GM04504 (cell line): ENCODE results near the gene FNTB.

Experiments
- DNase-seq: peaks from one replicate; pipeline ENCODE4 v3.0.0-alpha.2; 2012; ENCODE audit warnings: low read depth

The FNTB gene

DNA sequence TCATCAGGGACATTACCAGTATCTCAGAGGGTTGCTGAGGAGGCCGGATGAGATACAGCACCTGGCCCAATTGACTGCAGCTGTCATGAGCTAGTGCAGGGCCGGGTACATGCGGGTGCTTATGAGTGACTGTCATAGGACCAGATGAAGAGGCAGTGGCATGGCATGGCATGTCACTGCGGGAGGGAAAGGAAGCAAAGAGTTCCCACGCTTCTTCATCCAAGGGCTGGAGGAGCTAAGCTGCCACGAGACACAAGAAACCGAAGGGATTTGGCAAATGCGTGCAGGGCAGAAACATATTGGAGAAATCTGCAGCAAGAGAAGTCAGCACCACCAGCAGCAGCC, 33.4 kb upstream of the FNTB start:
- no peak for DNase-seq

DNA sequence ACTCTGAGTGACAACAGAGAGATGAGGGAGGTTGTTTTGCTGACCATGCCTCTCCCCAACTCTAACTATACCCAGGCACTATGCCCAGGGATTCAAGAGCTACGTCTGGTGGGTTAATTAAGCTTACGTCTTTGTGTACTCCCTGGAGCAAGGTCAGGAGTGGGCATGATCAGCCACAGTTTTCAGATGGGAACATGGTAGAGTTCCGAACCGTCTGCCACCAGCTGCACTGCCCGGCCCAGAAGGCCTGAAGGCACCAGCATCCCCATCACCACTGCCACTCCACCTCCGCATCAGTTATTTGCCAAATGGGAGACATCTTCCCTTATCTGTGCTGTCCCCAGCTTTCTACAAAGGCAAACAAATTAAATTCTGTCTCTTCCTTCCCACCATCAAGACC, 33.0 kb upstream of the FNTB start:
- DNase-seq: no peak

DNA sequence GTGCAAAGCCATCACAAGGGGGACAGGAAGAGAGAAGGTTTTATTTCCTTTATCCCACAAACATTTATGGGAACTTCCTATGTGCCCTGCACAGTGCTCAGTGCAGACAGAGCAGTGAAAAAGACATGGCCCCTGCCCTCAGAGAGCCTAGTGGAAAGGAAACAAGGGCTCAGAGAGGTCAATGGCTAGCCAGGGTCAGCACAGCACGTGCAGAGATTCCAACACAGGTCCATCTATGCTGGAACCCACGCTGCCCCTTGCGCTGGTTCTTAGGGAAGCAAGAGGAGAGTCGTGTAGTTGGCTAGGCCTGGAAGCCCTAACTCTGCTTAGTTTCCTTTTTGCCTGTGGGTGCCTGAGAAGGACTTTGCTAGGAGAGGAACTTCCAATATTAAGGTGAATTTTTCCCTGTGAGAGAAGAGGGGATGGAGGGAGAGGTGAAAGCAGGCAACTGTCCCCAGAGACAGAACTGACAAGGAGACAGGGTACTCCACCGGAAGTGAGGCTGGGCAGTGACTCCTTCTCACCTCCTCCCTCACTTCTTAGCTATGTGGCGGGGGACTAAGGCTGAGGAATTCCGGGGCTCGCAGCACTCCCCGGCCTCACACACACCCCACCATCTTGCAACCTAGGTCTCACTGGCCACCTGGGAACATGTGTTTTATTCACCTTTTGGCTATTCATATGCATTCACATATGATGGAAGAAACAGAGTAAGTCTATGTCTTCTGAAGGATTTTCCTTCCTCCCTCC, 32.0 kb upstream of the FNTB start:
- DNase-seq: no peak

DNA sequence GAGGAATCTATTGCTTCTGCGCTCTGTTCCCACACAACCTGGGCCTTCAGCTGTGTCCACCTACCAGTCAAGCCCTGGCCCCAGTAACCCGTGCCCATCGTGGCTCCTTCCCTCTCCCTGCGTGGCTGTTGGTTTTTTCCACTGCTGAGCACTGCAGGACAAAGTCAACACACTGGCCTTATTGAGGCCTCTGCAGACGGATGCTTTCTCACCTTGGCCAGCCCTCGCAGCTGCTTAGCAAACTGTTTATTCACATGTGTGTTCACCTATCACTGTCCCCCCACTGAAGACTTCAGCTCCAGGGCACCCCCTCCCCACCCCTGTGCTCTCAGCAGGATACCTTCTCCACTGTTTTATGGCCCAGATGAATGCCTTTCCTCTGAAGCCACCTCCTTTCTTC, 31.4 kb upstream of the FNTB start:
- DNase-seq: no peak

DNA sequence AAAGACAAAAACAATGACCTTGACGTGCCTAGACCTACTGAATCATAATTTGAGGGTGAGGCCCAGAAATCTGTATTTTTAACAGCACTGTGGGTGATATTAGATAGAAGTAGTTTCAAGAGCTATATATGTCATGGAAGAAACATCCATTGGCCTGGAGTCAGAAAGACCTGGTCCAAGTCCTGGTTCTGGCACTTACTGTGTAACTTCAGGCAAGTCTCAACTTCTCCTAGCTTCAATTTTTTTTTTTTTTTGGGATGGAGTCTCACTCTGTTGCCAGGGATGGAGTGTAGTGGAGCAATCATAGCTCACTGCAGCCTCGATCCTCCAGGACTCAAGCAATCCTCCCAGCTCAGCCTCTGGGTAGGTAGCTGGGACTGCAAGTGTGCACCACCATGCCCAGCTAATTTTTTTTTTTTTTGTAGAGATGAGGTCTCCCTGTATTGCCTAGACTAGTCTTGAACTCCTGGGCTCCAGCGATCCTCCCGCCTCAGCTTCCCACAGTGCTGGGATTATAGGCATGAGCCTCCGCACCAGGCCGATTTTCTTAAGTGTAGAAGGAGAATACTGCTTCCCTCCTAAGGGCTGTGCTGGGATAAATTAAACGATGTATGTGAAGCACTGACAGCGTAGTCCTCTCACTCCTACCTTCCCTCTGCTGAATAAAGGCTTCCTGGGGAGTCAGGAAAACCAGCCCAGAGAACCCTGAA, 29.8 kb upstream of the FNTB start:
- DNase-seq: no peak

DNA sequence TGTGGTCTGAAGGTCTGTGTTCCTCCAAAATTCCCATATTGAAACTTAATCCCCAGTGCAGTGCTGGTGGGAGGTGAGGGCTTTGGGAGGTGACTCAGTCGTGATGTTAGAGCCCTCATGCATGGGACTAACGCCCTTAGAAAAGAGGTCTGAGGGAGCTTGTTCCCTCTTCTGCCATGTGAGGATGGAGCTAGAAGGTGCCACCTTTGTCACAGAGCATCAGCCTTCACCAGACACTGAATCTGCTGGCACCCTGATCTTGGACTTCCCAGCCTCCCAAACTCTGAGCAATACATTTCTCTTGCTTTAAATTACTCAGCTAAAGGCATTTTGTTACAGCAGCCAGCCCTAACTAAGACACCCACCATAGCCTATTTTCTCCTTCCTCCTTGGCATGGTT, 28.5 kb upstream of the FNTB start:
- no peak for DNase-seq

DNA sequence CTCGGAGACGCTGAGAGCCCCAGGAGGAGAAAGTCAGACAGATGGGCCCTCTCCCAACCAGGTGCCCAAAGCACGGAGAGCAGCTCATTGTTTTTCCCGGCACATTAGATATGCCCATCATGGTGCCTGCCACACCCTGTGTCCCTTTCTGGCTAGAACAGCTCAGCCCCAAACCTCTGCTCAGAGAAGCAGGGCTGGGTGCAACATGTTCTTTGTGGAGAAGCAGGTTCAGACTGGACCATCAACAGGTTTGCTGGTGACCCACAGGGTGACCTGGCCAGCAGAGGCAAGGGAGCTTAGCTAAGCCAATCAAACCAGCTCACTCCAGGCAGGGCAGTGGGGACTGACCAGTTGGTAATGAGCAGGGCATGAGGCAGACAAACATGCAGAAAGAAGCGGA, 28.0 kb upstream of the FNTB start:
- DNase-seq: no peak

DNA sequence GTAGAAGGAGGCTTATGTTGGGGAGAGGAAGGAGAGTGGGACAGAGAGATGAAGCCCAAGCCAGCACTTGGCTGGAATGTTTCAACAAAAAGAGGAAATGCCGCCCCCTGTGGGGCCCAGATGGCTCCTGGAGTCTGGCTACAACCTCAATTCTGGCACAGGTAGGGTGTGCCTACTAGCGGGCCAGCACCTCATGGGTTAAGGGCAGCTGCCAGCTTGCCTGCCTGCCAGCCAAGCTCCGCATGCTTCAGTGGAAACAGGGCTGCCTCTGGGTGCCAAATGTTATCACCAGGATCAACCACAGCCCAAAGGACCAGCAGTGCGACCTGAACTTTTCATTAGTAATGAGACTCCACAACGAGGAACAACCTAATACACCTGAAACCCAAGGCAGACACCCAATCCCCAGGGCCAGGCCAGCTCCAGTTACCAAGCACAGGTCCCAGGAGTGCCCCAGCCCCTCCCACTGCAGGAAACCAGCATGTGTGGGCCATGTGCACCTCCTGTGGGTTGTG, 25.9 kb upstream of the FNTB start:
- DNase-seq: no peak

DNA sequence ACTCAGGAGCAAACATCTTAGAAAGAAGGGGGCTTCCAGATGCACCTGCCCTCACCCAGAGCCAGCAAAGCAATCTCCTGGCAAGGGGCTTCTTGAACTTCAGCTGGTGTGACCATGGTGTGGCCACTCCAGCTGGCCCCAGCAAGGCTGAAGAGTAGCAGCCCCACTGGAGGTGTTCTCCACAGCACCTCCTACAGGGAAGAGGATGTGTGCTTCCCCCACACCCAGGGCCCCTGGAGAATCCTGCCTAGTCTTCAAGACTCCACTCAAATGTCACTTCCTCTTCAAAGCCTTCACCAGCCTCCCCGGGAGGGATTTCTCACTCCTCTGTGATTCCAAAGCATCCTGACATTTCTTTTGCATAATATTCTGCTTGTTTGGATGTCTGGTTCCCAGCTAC, 23.1 kb upstream of the FNTB start:
- no peak for DNase-seq

DNA sequence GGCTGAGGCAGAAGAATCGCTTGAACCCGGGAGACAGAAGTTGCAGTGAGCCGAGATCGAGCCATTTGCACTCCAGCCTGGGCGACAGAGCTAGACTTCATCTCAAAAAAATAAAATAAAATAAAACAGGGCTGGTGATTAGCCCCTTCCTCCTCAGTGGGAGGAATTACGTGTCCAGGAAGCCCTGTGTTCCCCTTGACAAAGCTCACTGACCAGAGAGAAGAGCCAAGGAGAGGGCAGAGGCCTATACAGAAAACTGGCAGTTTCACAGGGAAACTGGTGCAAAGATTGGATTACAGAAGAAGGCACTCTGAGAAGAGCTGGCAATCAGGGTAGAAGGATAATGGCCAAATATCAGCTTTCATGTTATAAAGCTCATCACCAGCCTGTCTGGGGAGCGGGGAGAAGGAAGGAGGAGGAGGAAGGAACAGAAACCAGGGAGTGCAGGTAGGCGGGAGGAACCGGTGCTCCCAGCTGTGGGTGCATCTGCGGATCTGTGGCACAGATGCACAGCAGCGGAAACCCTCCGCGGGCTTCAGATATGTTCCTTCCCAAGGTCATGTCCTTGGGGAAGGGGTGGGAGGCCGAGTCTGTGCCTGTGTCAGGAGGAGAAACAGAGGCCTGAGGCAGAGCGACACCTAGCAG, 21.2 kb upstream of the FNTB start:
- DNase-seq: no peak

DNA sequence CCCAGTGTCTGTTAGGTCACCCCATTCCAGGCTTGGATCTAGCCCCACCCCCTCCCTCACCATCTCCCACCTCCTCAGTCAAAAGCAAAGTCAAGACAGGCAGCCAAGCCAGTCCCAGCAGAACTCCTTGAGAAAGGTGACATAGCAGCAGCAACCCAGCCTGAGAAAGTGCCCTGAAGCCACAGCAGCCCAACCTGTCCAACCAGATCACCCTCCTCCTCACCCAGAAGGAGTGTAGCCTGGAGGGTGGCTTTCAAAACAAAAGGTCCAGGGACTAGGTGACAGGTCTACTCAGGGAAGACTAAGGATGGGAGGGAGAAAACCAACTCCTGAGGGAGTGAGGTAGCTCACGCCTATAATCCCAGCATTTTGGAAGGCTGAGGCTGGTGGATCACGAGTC, 19.7 kb upstream of the FNTB start:
- DNase-seq: no peak

DNA sequence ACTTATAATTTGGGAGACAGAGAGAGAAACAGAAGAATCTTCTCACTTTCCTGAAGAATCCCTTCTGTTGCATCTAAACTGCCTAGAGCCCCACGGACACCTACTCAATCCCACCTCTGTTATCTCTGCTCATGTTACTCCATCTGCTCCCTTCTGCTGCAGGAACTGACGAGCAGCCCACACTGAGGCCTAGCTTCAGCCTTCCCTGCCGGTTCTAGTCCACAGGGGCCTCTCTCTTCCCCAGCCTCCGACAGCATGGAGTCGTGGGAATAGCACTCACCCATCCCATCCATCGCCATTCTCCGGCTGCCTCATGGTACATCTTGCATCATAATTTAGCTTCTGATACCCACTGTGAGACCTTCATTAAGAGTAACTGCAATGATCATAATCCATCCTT, 18.5 kb upstream of the FNTB start:
- no peak for DNase-seq

DNA sequence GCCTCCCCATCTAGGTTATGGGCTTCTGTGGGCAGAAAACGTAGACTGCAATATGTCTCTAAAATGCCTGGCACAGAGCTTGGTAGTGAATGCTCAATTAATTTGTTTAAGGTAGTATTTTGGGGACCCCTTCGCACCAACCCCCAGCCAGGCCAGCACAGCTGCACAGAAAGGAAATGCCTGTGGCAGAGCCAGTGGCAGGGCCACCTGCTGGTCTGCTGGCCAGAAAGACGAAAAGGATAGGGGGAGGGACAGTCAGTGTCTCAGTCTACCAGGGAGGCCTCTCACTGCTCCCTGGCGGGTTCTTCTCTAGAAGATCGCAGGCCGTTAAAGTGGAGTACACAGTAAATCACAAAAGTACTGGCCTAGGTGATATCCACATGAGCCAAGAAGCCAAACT, 18.0 kb upstream of the FNTB start:
- no peak for DNase-seq

DNA sequence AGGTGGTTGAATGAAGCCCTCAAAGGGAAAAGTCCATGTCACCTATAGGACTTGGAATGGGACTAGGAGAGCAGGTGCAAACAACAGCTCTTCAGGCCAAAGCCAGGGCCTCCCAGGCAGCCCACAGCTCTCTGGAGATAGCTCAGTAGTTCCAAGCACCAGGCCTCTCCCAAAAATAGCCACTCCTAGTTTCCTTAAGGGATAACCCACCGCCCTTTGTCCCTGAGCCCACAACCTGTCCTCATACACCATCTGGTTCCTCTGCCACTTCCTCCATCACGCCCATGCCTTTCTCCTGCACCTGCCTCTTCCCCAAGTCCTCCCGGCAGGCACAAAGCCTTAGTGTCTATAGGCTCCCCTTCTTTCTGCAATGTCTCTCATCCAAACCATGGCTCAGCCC, 16.7 kb upstream of the FNTB start:
- DNase-seq: no peak

DNA sequence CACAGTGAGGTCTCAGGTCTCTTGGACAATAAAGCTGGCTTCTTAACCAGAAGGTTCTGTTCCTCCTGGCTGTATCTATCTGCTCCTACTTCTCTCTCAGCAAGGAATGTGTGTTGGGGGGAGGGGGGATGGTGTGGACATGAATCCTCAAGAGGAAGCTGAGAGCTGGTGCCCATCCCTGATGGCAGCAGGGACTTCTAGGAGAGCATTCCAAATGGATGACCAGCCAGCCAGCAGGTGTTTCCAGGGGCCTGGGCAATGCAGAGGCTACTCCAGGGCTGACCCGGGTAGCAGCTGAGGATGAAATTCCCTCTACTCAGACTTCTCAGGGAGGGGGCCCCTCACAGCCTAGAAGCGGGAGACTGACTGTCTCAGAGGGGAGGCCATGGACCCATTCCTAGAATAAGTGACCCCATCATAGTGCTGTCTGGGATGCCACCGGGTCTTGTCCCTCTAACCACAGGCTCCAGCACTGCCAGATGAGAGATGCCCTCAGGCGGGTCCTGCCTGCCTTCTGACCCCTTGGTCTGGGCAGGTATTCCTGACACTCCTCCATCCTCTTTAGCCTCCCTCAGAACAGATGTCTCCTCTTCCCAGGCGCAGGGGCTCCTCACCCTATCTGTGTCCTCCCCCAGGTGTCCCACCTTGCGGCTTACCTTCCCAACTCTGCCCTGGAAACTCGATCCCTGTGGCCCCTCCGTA, 15.8 kb upstream of the FNTB start:
- no peak for DNase-seq

DNA sequence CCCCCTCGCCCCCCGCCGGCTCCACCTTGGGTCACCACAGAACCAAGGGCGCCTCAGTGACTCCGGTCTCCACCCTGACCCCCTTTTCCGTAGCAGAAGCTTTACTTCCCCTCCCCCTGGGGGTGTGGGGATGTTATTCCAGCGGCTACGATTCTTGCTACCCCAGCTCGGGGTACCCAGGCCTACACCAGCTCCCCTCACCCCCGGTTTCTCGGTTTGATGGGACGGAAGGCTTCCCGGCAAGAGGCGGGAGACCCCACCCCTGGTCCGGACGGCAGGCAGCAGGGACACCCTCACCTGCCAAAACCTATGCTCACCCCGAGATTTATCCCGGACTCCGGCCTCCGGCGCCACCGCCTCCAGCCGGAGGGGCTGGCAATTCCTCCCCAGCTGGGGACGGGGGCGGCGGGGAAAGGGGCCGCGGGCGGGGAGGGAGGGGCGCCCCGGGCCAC, 15.2 kb upstream of the FNTB start:
- no peak for DNase-seq

DNA sequence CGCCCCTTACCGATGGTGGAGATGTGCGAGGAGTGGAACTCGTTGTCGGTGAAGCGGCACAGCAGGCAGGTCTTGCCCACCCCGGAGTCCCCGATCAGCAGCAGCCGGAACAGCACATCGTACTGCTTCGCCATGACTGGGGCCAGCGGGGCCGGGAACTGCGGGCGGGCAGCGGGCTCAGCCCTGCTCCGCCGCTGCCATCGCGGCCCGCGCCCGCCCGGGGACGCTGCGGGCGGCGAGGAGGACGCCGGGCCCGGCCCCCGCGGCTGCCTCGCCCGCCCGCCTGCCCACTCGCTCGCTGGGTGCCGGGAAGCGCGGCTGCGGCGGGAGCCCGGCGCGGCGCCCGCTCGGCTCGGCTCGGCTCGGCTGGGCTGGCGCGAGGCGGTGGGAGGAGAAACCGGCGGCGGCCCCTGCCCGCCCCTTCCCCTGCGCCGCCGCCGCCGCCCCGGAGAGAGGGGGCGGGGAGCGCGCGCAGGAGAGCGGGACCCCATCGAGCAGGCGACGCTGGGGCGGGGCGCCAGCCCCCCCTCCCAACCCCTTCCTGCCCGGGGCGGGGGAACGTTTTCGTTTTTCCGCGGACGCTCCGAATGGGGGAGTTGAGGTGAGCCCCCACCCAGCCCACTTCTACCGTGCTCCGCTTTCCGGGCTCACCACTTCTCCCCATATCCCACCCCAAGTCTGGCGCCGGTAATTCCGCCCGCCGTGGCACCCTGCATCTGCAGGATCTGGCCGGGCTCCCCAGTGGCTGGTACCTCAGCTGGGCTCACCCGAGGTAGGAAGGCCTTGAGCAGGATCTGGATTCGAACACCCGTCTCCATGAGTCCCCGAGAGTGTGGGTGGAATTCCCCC, 14.5 kb upstream of the FNTB start, which contains the start of gene RAB15:
RAB15 (minus strand) TSS at position 394 of the 849 bp plus-strand sequence; CDS start at position 134, 260 bp downstream.
- DNase-seq: no peak

DNA sequence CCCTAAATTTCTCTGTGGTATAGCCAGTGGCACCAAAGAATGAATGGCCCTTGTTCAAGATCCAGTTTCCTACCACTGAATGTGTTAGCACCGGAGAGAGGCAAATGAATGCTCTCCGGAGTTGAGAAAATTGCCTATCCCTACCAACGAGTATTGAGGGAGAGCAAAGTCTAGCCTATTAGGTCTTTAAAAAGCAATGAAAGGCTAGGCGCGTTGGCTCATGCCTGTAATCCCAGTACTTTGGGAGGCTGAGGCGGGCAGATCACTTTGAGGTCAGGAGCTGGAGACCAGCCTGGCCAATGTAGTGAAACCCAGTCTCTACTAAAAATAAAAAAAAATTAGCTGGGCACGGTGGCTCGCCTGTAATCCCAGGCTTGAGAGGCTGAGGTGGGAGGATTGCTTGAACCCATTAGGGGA, 13.7 kb upstream of the FNTB start:
- no peak for DNase-seq

DNA sequence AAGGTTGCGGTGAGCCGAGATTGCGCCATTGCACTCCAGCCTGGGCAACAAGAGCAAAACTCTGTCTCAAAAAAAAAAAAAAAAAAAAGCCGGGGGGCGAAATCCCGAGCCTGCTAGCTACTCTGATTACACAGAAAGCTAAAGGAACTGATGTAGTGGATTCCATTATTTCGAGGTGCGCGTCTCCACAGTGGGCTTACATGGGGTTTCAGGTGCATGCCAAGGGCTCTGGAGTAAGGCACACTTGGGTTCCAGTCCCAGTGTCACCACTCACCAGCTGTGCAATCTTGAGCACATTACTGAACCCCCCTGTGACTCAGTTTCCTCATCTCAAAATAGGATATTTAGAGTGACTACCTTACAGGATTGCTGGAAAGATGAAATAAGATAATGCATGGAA, 12.9 kb upstream of the FNTB start:
- DNase-seq: no peak

DNA sequence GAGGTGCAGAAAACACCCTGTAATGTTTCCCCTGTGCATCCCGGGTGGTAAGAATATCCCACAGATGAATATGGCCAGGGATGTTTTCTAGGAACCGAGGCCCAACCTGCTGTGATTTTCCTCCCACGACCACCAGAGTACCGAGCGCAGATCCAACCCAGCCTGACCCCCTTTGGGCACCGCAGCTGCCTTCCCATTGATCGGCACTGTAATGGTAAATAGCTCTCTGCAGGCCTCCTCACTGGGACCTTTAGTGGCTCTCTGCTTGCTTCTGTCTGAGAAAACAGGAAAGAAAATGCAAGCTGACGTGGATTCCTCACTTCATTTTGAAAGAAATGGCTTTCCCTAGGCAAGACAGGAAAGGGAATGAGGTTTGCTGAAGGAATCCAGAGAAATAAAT, 12.1 kb upstream of the FNTB start:
- no peak for DNase-seq

DNA sequence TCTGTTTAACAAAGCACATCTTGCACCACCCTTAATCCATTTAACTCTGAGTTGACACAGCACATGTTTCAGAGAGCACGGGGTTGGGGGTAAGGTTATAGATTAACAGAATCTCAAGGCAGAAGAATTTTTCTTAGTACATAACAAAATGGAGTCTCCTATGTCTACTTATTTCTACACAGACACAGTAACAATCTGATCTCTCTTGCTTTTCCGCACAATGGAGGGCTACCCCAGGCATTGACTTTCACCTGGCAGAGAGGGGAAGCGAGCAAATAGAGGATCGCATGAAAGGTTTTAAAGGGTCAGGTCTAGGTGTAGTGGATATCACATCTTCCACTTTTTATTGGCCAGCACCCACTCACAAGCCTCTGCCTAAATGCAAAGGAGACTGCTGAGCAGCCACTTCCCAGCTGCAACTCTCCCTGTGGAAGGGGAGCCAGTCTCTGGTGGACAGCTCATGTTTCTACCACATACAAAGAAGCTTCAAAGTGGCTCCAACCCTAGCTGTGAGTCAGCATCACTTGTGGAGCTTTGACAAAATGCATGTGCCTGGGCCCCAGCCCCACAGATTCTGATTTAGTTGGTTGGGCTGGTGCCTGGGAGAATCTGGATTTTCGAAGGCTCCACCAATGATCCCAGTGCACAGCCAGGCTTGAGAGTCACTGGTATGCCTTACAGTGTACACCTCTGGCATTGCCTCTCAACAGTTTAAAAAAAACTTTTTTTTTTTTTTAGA, 7.2 kb upstream of the FNTB start:
- DNase-seq: no peak
